Placental epithelial cell (primary cell): Measurements from ENCODE around the gene NUDT22. TPM values are rescaled to one million over a fixed set of nuclear protein-coding genes. Genes with fewer than 3 reads are reported as not detected.

Source experiments
- total RNA-seq: library from RNA; depleted of rRNA; stranded (reverse); fragments of >200 nt; gene quantifications from 2 replicates; pipeline ENCODE4 v1.2.3, GENCODE V29; 2012

NUDT22 gene, protein sequence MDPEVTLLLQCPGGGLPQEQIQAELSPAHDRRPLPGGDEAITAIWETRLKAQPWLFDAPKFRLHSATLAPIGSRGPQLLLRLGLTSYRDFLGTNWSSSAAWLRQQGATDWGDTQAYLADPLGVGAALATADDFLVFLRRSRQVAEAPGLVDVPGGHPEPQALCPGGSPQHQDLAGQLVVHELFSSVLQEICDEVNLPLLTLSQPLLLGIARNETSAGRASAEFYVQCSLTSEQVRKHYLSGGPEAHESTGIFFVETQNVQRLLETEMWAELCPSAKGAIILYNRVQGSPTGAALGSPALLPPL
- 42.0 and 67.0 TPM in 2 replicates for total RNA-seq

DNA sequence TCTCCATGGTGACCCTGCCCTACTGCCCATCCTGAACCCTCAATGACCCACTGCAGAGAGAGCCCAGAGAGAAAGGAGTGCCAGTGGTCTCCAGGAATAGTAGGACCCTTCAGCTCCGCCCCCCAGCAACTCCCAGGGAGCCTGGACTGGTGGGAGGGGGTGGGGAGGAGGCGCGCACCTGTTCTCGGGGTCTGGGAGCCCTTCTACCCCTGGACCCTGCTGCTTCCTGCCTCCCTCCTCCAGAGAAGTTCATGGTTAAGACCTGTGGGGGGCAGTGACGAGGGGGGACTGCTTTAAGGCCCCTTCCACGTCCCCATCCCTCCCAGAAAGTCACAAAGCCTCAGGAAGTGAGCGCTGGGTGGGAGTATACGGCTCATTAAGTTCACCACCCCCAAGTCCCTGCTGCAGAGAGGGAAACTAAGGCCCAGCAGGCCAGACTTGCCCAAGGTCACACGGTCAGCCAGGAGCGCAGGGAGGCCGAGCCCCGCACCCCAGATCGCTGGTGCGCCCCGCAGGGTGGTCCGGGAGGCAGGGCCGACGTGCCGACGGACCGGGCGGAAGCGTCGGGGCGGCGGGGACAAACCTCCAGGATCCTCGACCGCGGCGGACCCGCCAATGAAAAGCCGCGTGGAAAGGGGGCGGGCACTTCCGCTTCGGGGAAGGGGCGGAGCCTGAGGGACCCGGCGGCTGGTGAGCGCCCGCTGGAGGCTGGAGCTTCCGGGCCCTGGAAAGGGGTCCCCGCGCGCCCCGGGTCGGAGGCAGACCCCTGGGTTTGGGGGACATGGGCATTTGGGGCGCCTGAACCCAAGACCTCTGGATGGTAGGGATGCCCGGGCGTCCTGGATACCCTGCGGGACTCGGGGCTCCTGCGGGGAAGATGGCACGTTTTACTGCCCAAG lies at the start of gene NUDT22, which contains the start of gene TRPT1:
Gene NUDT22 (plus strand): TSS at position 667 of the 899 bp plus-strand sequence. CDS start 379 bp downstream, outside the sequence.
Gene TRPT1 (minus strand): TSS at position 579 of the 899 bp plus-strand sequence. CDS start 326 bp downstream, at position 253.

DNA sequence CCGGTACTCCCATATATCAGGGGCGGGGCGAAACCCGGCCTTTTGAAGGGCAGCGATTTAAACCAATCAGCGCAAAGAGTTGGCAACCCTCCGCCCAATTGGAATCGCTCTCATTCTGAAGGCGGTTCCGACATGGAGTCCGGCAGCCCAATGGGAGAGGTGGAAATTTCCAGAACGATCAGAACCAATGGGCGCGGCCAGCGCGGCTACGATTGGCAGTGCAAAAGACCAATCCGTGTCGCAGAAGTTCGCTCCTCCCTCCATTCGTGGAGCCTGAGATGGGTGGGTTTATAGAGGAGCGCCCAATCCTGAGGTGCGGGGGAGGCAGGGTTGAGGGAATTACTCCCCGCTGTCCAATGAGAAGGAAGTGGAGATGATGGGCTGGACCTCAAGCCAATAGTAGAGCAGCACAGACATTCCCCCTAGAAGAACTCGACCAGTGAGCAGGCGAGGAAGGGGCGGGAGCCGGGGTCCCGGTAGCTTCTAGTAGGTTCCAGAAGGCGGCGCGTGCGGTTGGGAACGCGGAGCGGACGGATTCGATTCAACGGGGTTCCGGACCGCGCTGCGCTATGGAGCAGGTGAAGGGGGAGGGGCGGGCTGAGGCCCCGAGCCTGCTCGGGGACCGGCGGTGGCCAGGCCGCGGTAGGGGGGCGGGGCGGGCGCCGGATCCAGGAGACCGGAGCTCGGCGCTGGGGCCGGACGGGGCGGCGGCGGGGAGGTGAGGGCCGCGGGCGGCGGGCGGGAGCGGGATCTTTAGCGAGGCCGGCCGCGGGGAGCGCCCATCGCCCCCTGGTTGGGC lies 40.2 kb upstream of the NUDT22 start, which contains the start of gene STIP1:
Gene STIP1 (plus strand): TSS at position 479 of the 799 bp plus-strand sequence. CDS start 91 bp downstream, at position 570.

DNA sequence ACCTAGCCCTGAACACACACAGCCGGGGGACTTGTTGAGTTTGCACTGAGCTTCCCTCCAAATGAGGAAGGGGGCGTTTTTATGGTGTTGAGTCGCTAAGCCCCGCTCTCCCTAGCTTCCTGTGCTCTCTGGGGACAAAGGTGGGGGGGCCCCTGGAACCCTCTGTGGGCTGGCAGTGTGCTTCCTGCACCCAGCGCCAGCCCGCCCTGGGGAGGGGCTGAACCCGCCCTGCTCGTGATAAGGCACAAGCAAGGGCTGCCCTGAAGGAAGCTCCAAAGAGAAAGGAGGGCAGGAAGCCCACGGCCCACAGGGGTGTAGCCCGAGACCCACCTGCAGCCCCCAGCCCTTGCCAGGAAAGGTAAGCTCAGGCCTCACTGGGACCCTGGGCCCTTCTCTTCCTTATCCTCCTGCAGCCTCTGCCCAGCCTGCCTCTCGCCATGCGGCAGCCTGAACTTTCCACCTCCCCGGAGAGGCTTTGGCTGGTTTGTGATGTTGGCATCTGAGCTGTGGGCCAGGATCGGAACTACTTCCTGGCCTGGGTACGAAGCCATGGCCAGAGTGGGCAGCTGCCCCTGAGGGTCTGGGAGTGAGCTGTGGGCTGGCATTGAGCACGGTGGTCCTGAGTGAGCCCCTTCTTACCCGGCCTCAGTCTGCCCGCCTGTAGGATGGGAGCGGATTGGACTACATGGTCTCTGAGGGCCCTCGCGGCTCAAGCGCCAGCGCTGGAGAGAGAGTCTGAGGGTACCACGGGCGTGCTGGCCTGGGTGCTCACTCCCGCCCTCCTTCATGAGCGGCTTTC lies 19.4 kb upstream of the NUDT22 start, which contains the start of gene FERMT3:
Gene FERMT3 (plus strand): TSS at position 265 of the 799 bp plus-strand sequence. CDS start 644 bp downstream, outside the sequence.

DNA sequence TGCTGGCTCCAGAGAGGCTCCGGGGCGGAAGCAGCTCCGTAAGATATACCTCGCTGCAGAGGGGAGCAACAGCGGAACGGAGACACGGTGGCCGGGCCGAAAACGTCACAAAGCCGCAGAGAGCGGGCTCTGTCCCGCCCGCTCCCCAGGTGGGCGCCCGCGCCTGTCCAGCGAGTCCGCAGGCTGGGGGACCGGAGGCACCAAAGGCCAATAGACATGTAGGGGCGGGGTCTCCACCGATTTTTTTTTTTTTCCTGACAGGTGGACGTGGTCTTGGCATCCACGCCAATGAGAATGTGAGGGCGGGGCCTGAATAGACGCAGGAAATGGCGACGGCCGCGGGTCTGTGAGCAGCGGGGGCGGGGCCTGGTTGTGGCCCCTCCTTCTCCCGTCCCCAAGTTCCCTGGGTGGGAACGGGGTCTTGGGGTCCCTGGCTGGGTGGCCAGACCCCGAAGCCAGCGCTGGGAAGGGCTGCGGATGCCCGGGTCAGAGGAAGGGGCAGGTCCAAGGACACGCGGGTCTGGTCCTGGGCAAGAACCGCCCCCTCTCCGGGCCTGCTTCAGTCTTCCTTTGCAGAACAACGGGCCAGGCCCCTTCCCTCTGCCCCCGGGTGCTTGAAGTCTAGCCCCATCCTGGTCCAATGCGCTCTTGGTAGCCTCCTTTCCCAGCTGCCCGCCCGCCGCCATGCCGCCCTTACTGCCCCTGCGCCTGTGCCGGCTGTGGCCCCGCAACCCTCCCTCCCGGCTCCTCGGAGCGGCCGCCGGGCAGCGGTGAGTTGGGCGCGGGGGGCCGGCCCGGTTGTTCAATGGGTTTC lies 4.3 kb downstream of the NUDT22 start, which contains the start of gene DNAJC4:
Gene DNAJC4 (plus strand): TSS at position 378 of the 814 bp plus-strand sequence. CDS start 307 bp downstream, at position 685.

DNA sequence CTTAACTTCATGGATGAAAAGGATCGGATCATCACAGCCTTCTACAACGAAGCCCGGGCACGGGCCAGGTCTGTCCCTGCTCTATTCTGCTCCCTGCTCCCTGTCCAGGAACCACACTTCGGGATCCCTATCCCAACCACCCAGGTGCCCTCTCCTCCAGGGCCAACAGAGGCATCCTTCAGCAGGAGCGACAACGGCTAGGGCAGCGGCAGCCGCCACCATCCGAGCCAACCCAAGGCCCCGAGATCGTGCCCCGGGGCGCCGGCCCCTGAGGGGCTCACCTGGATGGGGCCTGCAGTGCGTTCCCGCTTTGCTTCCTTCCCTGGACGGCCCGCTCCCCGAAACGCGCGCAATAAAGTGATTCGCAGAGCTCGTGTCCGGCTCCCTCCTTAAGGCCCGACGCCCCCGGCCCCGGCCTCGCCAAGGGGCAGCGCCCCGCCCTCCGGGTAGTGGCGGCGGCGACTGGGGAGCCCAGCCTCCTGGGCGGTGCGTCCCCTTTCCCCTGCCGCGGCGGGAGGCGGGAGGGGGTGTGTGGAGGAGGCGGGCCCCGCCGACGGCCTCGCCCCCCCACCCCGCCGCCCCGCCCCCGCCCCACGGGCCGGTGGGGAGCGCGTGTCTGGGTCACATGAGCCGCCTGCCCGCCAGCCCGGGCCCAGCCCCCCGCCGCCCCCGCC lies 8.0 kb downstream of the NUDT22 start, which contains the start of gene VEGFB:
Gene VEGFB (plus strand): TSS at position 672 of the 674 bp plus-strand sequence. CDS start 250 bp downstream, outside the sequence.

DNA sequence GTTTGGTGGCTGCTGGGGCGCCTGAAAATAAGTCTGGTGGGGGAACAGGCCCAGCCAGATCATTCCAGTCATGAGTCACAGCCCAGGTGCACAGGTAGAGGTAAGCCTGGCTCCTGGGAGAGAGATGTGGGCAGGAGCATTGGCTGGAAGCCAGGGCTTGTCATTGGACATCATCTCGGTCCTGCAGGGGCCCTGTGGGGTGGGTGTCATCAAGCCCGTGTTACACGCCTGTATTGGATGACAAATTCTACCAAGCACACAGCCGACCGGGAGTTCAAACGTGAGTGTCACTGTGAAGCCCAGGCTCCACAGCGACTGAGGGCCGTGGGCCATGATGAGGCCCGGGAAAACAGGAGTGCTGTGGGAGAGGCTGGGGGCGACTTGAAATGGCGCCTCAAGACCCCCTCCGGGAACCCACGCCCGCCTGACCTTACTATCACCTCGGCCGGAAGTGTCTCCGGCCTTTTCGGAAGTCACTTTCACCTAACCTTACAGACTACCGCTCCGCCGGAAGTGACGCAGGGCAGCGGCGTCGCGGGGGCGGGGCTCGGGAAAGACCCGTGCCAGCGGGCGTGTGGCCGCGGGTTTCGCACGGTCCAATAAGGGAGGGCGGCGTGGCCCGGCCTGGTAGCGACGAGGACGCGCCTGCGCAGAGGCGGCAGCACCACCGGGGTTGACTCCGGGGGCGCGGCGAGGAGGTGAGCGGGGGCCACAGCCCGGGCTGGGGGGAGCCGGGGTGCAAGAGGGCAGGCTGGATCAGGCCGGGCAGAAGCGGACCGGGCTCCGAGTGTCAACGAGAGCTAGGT lies 14.6 kb downstream of the NUDT22 start, which contains the start of gene FKBP2:
Gene FKBP2 (plus strand): TSS at position 661 of the 806 bp plus-strand sequence. CDS start 1,293 bp downstream, outside the sequence.

DNA sequence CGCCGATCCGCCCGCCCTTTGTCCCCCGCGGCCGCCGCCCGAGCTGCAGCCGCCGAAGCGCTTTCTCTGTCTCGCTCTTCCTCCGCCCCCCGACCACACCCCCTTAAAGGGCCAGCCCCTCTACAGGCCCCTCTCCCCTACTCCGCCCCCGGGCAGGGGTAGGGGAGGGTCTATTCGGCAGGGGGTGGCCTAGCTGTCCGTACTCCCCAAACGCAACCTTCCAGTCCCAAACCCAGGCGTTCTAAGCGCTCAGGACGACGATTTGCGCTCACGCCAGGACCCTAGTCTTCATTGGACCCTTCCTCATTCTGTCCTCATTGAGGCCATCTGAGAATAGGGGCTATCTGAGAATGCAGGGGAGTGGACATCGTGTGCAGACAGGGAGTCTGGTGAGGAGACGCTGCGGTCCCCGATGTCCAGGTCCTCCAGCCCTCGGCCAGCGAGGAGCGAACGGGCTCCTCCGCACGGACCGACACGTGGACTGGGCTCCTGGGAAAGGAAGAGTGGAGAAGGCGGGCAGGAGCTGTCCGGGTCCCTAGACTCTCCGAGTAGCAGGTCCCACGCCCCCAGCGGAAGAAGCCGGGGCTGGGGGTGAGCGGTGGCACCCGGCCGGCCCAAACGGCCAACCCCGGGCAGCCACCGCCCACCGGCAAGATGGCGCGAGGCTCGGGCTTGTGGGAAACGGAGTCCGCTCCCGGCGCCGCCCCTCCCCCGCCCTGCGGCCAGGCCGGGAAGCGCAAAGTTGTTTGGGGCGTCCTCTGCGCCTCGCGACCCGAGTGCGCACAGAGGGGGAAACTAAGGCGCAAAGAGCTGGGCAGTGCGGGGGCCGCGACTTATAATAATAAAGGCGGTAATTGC lies 21.0 kb downstream of the NUDT22 start, which contains the start of gene PPP1R14B:
Gene PPP1R14B (minus strand): TSS at position 73 of the 858 bp plus-strand sequence. CDS start 270 bp downstream, outside the sequence.

DNA sequence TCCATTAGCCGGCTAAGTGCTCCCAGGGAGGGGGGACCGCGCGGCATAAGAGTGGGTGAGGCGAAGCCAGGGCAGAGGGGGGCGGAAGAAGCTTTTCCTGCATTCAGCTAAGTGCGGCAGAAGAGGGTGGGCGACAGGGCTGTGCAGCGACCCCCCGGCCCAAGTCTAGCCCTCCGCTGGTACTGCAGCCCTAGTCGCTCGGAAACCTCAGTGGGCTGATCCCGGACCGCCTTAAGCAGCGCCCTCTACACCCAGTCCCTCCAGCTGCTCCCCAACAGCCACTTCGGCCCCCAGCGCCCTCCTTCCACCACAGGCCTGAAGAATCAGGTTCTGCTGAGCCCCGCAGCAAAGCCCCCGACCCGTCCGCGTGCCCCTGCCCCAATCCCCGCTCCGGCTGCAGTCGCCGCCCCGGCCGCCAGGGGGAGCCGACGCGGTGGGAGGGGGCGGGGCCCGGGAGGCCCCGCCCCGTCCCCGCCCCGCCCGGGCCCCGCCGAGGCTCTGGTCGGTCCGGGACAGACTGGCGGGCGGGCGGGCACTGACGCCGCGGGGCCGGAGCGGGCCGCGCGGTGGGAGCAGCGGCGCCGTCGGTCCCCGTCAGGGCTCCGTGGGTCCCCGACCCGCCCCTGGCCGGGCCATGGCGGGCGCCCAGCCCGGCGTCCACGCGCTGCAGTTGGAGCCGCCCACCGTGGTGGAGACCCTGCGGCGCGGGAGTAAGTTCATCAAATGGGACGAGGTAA lies 25.1 kb downstream of the NUDT22 start, which contains the start of gene PLCB3:
Gene PLCB3 (plus strand): TSS at position 515 of the 737 bp plus-strand sequence. CDS start 120 bp downstream, at position 635.

Other genes with a start within 250 kb of the NUDT22 start
- gene OTUB1, start 239.8 kb upstream of the NUDT22 start, total RNA-seq, result 33.8 and 51.9 TPM in 2 replicates
- gene FLRT1, start 190.3 kb upstream of the NUDT22 start, total RNA-seq, result not detected in 2 replicates
- 7.2 and 19.6 TPM in 2 replicates for gene MACROD1, start 60.2 kb upstream of the NUDT22 start, total RNA-seq
- gene STIP1, start 40.1 kb upstream of the NUDT22 start, total RNA-seq, result 57.3 and 97.9 TPM in 2 replicates
- 0.39 and 0.43 TPM in 2 replicates for gene FERMT3, start 19.6 kb upstream of the NUDT22 start, total RNA-seq
- gene TRPT1, start 88 bp upstream of the NUDT22 start, total RNA-seq, result 31.4 and 36.7 TPM in 2 replicates
- 10.0 and 34.9 TPM in 2 replicates for gene DNAJC4, start 4.3 kb downstream of the NUDT22 start, total RNA-seq
- 18.1 and 19.2 TPM in 2 replicates for gene VEGFB, start 8.3 kb downstream of the NUDT22 start, total RNA-seq
- gene FKBP2, start 14.8 kb downstream of the NUDT22 start, total RNA-seq, result 25.8 and 70.3 TPM in 2 replicates
- 118 and 386 TPM in 2 replicates for gene PPP1R14B, start 20.7 kb downstream of the NUDT22 start, total RNA-seq
- gene PLCB3, start 25.3 kb downstream of the NUDT22 start, total RNA-seq, result 34.9 and 60.6 TPM in 2 replicates
- 68.3 and 93.5 TPM in 2 replicates for gene BAD, start 58.4 kb downstream of the NUDT22 start, total RNA-seq
- 19.2 and 20.0 TPM in 2 replicates for gene GPR137, start 59.6 kb downstream of the NUDT22 start, total RNA-seq
- gene KCNK4, start 65.0 kb downstream of the NUDT22 start, total RNA-seq, result under 0.01 TPM in 1 of 2 replicates, not detected in the other
- not detected in 2 replicates for gene CATSPERZ, start 74.1 kb downstream of the NUDT22 start, total RNA-seq
- 23.9 and 42.8 TPM in 2 replicates for gene ESRRA, start 79.2 kb downstream of the NUDT22 start, total RNA-seq
- 190 and 216 TPM in 2 replicates for gene TRMT112, start 91.3 kb downstream of the NUDT22 start, total RNA-seq
- gene PRDX5, start 91.8 kb downstream of the NUDT22 start, total RNA-seq, result 191 and 275 TPM in 2 replicates
- gene CCDC88B, start 113.9 kb downstream of the NUDT22 start, total RNA-seq, result 1.2 and 2.4 TPM in 2 replicates
- 56.9 and 152 TPM in 2 replicates for gene RPS6KA4, start 132.9 kb downstream of the NUDT22 start, total RNA-seq